DOHH2 (cell line): ENCODE results near the gene FGD4.

ENCODE experiments used
- H3F3A ChIP-seq: fragments of 200-600 bp; sonication (generic), shearing (Covaris generic); 2 replicates; pipeline ENCODE4 v1.6.0; 2016; ENCODE audit warnings: antibody characterized with exemption, mild to moderate bottlenecking; ENCODE audit not compliant: control insufficient read depth, insufficient read depth
- H3K27ac ChIP-seq: fragments of 200-600 bp; sonication (generic); 2 replicates; pipeline ENCODE4 v1.5.1; 2014; ENCODE audit warnings: low read depth, mild to moderate bottlenecking, low read length, moderate library complexity
- H3K27me3 ChIP-seq: fragments of 200-600 bp; sonication (generic); 2 replicates; pipeline ENCODE4 v1.6.1; 2014; ENCODE audit warnings: mild to moderate bottlenecking, low read length, mixed read lengths; ENCODE audit not compliant: control insufficient read depth
- H3K36me3 ChIP-seq: fragments of 200-600 bp; sonication (generic); 2 replicates; pipeline ENCODE4 v1.6.1; 2014; ENCODE audit warnings: mild to moderate bottlenecking, low read length, moderate library complexity, mixed read lengths; ENCODE audit not compliant: control insufficient read depth
- H3K4me1 ChIP-seq: fragments of 200-600 bp; sonication (generic); 2 replicates; pipeline ENCODE4 v1.6.1; 2014; ENCODE audit warnings: mild to moderate bottlenecking, low read length, mixed read lengths; ENCODE audit not compliant: control insufficient read depth
- H3K4me2 ChIP-seq: fragments of 200-600 bp; sonication (generic); 2 replicates; pipeline ENCODE4 v1.6.0; 2014; ENCODE audit warnings: mild to moderate bottlenecking, low read length, moderate library complexity
- H3K4me3 ChIP-seq: fragments of 200-600 bp; sonication (generic); 2 replicates; pipeline ENCODE4 v1.5.1; 2014; ENCODE audit warnings: mild to moderate bottlenecking, low read length, mixed read lengths
- H3K79me2 ChIP-seq: fragments of 200-600 bp; sonication (generic); 2 replicates; pipeline ENCODE4 v1.6.1; 2014; ENCODE audit warnings: mild to moderate bottlenecking, low read length, mixed read lengths; ENCODE audit not compliant: control insufficient read depth
- H3K9me2 ChIP-seq: fragments of 200-600 bp; sonication (generic); replicated peaks from 2 replicates; pipeline ENCODE4 v1.6.1; 2014; ENCODE audit warnings: mild to moderate bottlenecking, low read length, mixed read lengths; ENCODE audit not compliant: control insufficient read depth
- H3K9me3 ChIP-seq: fragments of 200-600 bp; sonication (generic); 2 replicates; pipeline ENCODE4 v1.6.1; 2014; ENCODE audit warnings: antibody characterized with exemption, low read length, mixed read lengths; ENCODE audit not compliant: control insufficient read depth, insufficient read depth
- H4K20me1 ChIP-seq: fragments of 200-600 bp; sonication (generic); 2 replicates; pipeline ENCODE4 v1.6.0; 2014; ENCODE audit warnings: low read depth, mild to moderate bottlenecking, antibody characterized with exemption, low read length, moderate library complexity; ENCODE audit not compliant: control insufficient read depth, insufficient read depth
- EZH2phosphoT487 ChIP-seq: fragments of 200-600 bp; sonication (generic); IDR thresholded peaks from 2 replicates; pipeline ENCODE4 v1.6.1; 2017; ENCODE audit warnings: borderline replicate concordance, mild to moderate bottlenecking, antibody characterized with exemption, low read length, moderate library complexity, mixed read lengths
- TF ChIP-seq, protein P1 (sequence below): fragments of 200-600 bp; sonication (generic); IDR thresholded peaks from one replicate; pipeline ENCODE4 v1.5.1; 2014; ENCODE audit warnings: antibody characterized with exemption, mild to moderate bottlenecking, low read depth, low read length; ENCODE audit not compliant: poor library complexity, severe bottlenecking

The FGD4 gene

DNA sequence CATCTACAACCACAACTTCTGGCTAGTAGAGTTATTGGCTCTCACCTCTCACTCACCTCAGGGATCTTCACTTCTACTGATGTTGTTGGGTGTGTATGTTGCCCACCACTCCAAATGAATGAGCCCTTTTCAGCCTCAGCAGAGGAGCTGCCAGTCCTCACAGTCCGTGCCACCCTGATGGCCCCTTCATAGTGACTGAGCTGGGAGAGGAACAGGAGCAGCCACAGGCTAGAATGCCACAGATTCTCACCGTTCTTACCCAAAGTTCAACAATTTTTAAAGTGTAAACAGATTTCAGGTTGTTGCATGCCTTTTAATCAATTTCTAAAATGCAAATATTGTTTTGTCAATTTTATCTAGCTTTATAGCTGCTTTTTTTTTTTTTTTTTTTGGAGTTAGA lies 205.2 kb downstream of the FGD4 start:
- peaks cover 9% of the 10 kb centered on the region for H3K4me1 ChIP-seq
- no peak overlapping the region for H3K4me3 ChIP-seq
- TF ChIP-seq EZH2phosphoT487, result no peak
- TF ChIP-seq, protein P1, sequence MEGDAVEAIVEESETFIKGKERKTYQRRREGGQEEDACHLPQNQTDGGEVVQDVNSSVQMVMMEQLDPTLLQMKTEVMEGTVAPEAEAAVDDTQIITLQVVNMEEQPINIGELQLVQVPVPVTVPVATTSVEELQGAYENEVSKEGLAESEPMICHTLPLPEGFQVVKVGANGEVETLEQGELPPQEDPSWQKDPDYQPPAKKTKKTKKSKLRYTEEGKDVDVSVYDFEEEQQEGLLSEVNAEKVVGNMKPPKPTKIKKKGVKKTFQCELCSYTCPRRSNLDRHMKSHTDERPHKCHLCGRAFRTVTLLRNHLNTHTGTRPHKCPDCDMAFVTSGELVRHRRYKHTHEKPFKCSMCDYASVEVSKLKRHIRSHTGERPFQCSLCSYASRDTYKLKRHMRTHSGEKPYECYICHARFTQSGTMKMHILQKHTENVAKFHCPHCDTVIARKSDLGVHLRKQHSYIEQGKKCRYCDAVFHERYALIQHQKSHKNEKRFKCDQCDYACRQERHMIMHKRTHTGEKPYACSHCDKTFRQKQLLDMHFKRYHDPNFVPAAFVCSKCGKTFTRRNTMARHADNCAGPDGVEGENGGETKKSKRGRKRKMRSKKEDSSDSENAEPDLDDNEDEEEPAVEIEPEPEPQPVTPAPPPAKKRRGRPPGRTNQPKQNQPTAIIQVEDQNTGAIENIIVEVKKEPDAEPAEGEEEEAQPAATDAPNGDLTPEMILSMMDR, result no peak
- H3K4me2 ChIP-seq, result no peak overlapping the region
- no peaks in the 10 kb centered on the region for H3K9me3 ChIP-seq
- H3K9me2 ChIP-seq, result no peaks in the 10 kb centered on the region
- no peaks in the 10 kb centered on the region; the same call in 1 of the 2 replicates for H3F3A ChIP-seq
- no peaks in the 10 kb centered on the region for H4K20me1 ChIP-seq
- H3K36me3 ChIP-seq, result peaks cover 34% of the 10 kb centered on the region
- H3K27me3 ChIP-seq, result no peaks in the 10 kb centered on the region
- H3K27ac ChIP-seq, result no peak overlapping the region
- no peaks in the 10 kb centered on the region for H3K79me2 ChIP-seq

DNA sequence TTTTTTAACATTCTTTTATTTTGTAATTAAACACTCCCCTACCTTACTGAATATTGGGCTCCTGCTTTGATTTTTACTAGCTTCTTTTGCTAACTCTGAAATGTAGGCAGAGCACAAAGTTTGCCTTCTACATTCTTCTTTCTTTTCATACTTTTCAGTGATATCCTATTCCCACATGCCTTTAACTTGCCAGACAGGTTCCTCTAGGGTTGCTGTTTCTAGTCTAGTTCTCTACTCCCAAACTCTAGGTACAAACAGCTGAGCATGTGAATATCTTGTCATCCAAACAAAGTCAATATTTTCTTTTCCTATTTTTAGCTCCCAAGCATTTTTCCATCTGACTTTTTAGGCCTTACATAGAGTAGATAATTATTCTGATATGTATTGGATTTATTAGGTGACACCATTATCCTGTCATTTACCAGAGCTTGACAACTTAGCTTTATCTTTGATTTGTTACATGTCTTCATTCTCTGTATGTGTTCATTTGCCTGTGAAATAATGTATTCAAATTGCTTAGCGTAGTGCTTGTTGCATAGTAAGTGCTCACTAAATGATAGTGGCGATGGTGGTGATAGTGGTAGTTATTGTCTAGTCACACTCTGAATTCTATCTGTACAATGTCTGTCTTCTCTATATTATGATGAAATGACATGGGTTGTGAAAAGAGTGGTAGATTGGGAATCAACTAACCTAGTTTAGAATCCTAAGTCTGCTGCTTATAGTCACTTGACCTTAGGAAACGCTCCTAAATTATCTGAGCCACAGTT lies 206.2 kb downstream of the FGD4 start:
- TF ChIP-seq, protein P1, result no peak
- TF ChIP-seq EZH2phosphoT487, result no peak
- Histone ChIP-seq H3K27me3 (no peaks in the 10 kb centered on the region), H3F3A (no peaks in the 10 kb centered on the region; the same call in 1 of the 2 replicates), H3K4me2 (no peak overlapping the region), H3K36me3 (peaks cover 36% of the 10 kb centered on the region), H3K27ac (no peak overlapping the region), H3K4me1 (peaks cover 13% of the 10 kb centered on the region), H3K79me2 (no peaks in the 10 kb centered on the region), H4K20me1 (no peaks in the 10 kb centered on the region), H3K4me3 (no peak overlapping the region), H3K9me3 (no peaks in the 10 kb centered on the region), H3K9me2 (no peaks in the 10 kb centered on the region)

DNA sequence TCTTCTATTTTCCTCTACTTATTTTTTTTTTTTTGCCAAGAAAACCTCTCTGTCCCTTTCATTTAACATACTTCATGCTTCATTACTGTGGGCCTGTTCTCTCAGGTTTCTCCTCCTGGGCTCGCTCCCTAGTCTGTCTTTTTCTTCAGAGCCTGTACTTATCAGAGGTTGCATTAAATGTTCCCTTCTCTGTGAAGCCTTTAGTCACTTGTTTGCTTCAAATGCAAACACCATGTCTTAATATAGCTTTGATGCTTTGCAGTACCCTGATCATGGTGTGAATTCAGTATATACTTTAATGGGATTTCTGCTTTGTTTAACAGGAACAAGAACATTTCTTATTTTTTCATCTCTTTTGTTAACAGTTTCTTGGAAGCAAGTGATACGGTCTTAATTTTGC lies 207.1 kb downstream of the FGD4 start:
- H3K4me2 ChIP-seq, result no peak overlapping the region
- H3K4me1 ChIP-seq, result peaks cover 13% of the 10 kb centered on the region
- no peaks in the 10 kb centered on the region; the same call in 1 of the 2 replicates for H3F3A ChIP-seq
- H3K27ac ChIP-seq, result no peak overlapping the region
- no peaks in the 10 kb centered on the region for H3K9me2 ChIP-seq
- no peaks in the 10 kb centered on the region for H3K79me2 ChIP-seq
- H3K9me3 ChIP-seq, result no peaks in the 10 kb centered on the region
- H3K36me3 ChIP-seq, result peaks cover 31% of the 10 kb centered on the region
- no peaks in the 10 kb centered on the region for H3K27me3 ChIP-seq
- H4K20me1 ChIP-seq, result no peaks in the 10 kb centered on the region
- no peak overlapping the region for H3K4me3 ChIP-seq
- TF ChIP-seq EZH2phosphoT487, result no peak
- TF ChIP-seq, protein P1, result no peak
